Hippocampal formation (tissue), 2 donors: ENCODE data around the gene RARS1.
"Not testable (repeated sequence)": the region's sequence is repeated elsewhere in the genome, so short reads cannot be mapped to it uniquely, and the experiment has no call there.

ENCODE experiments used
- DNase-seq, 2 donors: peaks; one replicate each; lab custom pipeline; 2025; lab: John Stamatoyannopoulos, UW

The RARS1 gene

DNA sequence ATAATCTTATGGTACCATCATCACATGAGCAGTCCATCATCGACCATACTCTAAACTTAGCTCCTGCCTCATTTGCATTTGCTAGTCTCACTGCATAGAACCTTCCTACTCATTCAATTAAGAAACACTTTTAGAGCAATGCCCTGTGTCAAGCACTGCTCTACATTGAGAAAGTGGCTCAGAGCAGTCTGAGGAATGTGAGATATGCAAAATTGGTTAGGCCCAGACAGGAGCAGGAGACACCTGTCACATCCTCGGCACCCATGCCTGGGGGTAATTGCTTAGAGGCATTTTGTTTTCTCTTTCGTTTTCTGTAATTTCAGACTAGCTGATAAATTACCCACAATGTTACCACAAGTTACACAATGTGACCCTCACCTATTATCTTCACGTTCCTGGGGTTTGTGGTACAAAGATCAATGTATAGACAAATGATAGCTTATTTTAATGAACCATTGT, 4.9 kb upstream of the RARS1 start:
- no peak for DNase-seq

DNA sequence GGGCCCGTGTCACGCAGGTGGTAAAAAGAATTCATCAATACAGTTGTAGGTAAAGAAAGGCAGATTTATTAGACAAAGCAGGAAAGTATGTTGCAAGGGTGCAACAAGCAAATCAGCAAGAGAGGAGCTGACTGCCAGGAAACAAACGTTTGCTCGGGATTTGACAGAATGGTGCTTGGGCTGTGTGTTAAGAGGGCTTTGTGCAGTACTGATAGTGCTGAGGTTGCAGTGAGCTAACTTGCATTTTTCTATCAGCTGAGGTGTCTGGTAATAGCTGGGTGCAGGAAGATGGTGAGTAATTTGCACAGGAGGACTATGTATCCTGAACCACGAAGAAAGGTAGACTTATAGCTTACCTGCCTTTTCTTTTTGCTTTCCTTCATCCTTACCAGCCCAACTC, 3.9 kb upstream of the RARS1 start:
- DNase-seq, result no peak

DNA sequence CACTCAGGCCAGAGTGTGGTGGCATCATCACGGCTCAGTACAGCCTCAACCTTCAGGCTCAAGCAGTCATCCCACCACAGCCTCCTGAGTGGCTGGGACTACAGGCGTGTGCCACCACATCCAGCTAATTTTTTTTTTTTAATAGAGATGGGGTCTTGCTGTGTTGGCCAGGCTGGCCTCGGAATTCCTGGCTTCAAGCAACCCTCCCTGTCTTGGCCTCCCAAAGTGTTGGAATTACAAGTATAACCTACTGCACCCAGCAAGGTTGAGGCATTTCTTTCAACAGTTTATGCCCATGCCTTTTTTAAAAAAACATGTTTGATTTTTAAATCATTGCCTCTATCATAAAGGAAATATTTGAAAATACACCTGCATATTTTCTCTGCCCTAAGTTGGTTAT, 2.8 kb downstream of the RARS1 start:
- no peak for DNase-seq

- DNase-seq, result no peak
These were observed 7.8 kb downstream of the RARS1 start for GRCh38 chr5:168494057-168494555.

GRCh38 chr5:168502563-168503237, 16.4 kb downstream of the RARS1 start:
- DNase-seq, result no peak

GRCh38 chr5:168513861-168514428, 27.7 kb downstream of the RARS1 start:
- no peak for DNase-seq

- DNase-seq, result no peak
These were observed 39.6 kb downstream of the RARS1 start for GRCh38 chr5:168525856-168526255.

DNA sequence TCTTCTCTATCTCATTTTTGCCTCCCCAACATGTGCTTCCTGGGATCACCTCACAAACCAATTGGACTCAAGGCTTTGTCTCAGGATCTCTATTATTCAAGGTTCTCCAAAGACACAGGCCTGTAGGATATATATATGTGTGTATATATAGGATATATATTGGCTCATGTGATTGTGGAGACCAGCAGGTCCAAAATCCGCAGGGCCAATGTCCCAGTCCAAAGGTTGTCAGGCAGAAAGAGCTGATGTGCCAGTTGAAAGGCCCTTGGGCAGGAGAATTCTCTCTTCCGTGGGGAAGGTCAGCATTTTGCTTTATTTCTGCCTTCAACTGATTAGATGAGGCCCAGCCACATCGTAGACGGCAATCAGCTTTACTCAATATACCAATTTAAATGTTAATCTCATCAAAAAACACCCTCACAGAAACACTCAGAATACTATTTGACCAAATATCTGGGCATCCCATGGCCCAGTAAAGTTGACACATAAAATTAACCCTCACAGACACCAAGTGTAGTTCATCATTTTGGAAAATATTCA, 41.6 kb downstream of the RARS1 start:
- no peak for DNase-seq

DNA sequence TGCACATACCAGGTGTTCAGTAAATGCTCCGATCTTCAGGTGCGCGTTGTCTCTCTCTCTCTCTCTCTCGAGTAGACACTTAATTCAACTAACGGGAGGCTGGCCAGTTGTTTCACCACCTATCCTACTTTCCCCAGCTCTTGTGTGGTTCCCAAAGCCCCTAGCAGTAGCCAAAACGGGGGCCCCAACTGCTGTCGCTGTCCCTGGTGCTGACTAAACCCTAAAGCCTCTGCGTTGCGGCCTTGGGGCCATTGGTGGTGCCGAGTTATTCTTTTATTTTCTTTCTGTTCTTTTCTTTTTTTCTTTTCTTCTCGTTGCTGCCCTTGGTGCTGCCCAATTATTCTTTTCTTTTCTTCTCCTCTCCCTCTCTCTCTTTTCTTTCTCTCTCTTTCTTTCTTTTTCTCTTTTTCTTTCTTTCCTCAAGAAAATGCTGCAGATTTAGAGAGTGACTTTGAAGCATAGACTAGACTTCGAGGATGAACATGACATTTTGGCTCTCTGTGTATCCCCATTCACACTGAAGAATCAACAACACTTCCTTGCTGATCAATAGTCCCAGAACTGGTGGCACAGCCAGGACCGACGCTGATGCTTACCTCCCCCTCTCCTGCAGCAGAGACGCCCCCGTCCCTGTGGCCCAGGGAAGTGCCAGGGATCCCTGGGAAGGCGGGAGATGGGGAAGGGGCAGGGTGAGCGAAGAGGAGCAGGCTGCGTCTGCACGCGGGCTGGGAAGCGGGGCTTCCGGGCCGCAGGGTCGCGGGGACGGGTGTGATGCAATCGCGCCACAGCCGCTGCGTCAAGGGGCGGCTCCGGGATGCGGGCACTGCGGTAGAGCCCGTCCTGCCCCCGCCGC, 42.5 kb downstream of the RARS1 start, which contains the start of gene FBLL1:
Gene FBLL1, plus strand, starts transcription at position 785 of the 853 bp plus-strand sequence. CDS start 200 bp downstream, outside the sequence.
- no peak for DNase-seq

GRCh38 chr5:168529374-168530234, 43.3 kb downstream of the RARS1 start:
- DNase-seq, result no peak

- no peak for DNase-seq
These were observed 44.4 kb downstream of the RARS1 start for GRCh38 chr5:168530621-168531150.

- no peak for DNase-seq
These were observed 44.9 kb downstream of the RARS1 start for GRCh38 chr5:168531191-168531590.

- no peak for DNase-seq
These were observed 46.0 kb downstream of the RARS1 start for GRCh38 chr5:168531987-168532864.

- DNase-seq, result not testable (repeated sequence)
These were observed 48.1 kb downstream of the RARS1 start for GRCh38 chr5:168534351-168534750.

GRCh38 chr5:168537176-168537575, 50.9 kb downstream of the RARS1 start:
- DNase-seq, result no peak

GRCh38 chr5:168549554-168549953, 63.3 kb downstream of the RARS1 start:
- no peak for DNase-seq

- DNase-seq, result no peak
These were observed 64.4 kb downstream of the RARS1 start for GRCh38 chr5:168550656-168551055.

- no peak for DNase-seq
These were observed 65.9 kb downstream of the RARS1 start for GRCh38 chr5:168552146-168552545.

DNA sequence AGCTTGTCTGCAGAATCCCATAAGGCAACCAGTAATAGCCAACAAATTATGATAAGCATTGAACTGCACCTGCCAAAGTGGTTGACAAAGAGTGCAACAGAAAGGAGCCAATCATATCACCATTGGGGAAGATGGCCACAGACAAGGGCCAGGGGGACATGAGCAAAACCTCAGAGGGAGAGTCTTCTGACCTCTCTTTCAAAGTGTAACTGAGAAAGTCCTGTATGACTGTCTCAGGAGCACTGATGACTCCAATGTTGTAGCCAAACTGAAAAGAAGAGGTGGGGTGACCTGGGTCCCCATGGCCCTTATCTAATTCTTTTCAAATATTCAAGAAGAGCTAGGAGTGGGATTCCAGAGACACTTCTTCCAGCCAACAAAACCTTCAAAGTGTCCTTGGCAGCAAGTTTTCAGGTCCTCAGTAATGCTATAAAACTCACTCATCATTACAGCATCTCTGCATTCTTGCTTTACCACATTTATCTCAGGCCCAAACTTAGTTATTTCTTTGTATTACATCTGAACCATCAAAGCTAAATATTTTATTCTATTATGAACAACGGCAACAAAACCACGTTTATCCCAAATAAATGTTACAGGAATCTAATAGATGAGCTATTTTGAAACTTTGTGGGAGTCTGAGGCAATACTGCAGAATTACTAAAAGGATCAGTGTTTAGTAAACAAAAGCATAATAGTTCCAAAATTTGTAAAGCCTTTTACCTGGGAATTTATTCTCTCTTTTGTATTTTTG, 67.3 kb downstream of the RARS1 start:
- no peak for DNase-seq
